ENCODE data around the gene MMP25.

The MMP25 gene

GRCh38 chr16:3008690-3009037 is 37.7 kb upstream of the MMP25 start:
- H2AFZ ChIP-seq (ENCODE audit: low read length, unreplicated experiment) = no peak overlapping the region
- H3K4me3 ChIP-seq (ENCODE audit: low read depth, low read length) = no peak overlapping the region
- H3K4me1 ChIP-seq (ENCODE audit: control insufficient read depth, insufficient read depth, low read length, unreplicated experiment) = peaks cover 11% of the 10 kb centered on the region
- no peak overlapping the region for H3K27ac ChIP-seq (ENCODE audit: low read depth, low read length)
- H3K79me2 ChIP-seq (ENCODE audit: control insufficient read depth, insufficient read depth, low read length, unreplicated experiment) = no peaks in the 10 kb centered on the region
- H3K27me3 ChIP-seq (ENCODE audit: insufficient read depth, low read length) = peaks cover 22% of the 10 kb centered on the region; the same call in 1 of the 2 replicates
- H3K36me3 ChIP-seq (ENCODE audit: insufficient read depth, low read length) = no peaks in the 10 kb centered on the region

- Histone ChIP-seq H3K4me3 (ENCODE audit: low read depth, low read length) (no peak overlapping the region), H3K27ac (ENCODE audit: low read depth, low read length) (no peak overlapping the region), H3K79me2 (ENCODE audit: control insufficient read depth, insufficient read depth, low read length, unreplicated experiment) (no peaks in the 10 kb centered on the region), H2AFZ (ENCODE audit: low read length, unreplicated experiment) (no peak overlapping the region), H3K4me1 (ENCODE audit: control insufficient read depth, insufficient read depth, low read length, unreplicated experiment) (peaks cover 11% of the 10 kb centered on the region), H3K27me3 (ENCODE audit: insufficient read depth, low read length) (peaks cover 23% of the 10 kb centered on the region; the same call in 1 of the 2 replicates), H3K36me3 (ENCODE audit: insufficient read depth, low read length) (no peaks in the 10 kb centered on the region)
These were observed 36.6 kb upstream of the MMP25 start for GRCh38 chr16:3009568-3010390.

GRCh38 chr16:3010510-3010909 is 35.9 kb upstream of the MMP25 start:
- Histone ChIP-seq H3K27me3 (ENCODE audit: insufficient read depth, low read length) (peaks cover 23% of the 10 kb centered on the region; the same call in 1 of the 2 replicates), H3K27ac (ENCODE audit: low read depth, low read length) (no peak overlapping the region), H3K4me1 (ENCODE audit: control insufficient read depth, insufficient read depth, low read length, unreplicated experiment) (peaks cover 11% of the 10 kb centered on the region), H3K36me3 (ENCODE audit: insufficient read depth, low read length) (no peaks in the 10 kb centered on the region), H3K79me2 (ENCODE audit: control insufficient read depth, insufficient read depth, low read length, unreplicated experiment) (no peaks in the 10 kb centered on the region), H3K4me3 (ENCODE audit: low read depth, low read length) (no peak overlapping the region), H2AFZ (ENCODE audit: low read length, unreplicated experiment) (no peak overlapping the region)

DNA sequence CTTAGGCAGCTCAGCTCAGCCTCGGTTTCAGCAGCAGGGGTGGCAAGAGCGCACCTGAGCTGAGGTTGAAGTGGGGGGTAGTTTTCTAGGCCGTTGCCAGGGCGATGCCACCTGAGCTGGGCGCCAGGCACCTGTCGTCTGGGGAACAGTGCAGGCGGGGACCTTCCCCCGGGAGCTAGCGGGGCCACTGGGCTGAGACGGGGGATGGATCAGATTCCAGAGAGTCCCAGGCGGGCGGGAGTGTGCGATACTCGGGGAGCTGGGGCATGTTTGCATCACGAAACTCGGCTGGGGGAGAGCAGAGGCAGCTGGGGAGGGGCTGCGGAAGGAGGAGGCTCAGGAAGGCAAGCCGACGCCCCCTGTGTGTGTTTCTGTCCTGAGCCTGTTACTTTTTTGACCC is 34.1 kb upstream of the MMP25 start:
- Histone ChIP-seq H3K36me3 (ENCODE audit: insufficient read depth, low read length) (no peaks in the 10 kb centered on the region), H3K4me1 (ENCODE audit: control insufficient read depth, insufficient read depth, low read length, unreplicated experiment) (peaks cover 11% of the 10 kb centered on the region), H2AFZ (ENCODE audit: low read length, unreplicated experiment) (no peak overlapping the region), H3K27me3 (ENCODE audit: insufficient read depth, low read length) (peaks cover 23% of the 10 kb centered on the region; the same call in 1 of the 2 replicates), H3K27ac (ENCODE audit: low read depth, low read length) (no peak overlapping the region), H3K79me2 (ENCODE audit: control insufficient read depth, insufficient read depth, low read length, unreplicated experiment) (no peaks in the 10 kb centered on the region), H3K4me3 (ENCODE audit: low read depth, low read length) (no peak overlapping the region)

- Histone ChIP-seq H3K27me3 (ENCODE audit: insufficient read depth, low read length) (peaks cover 23% of the 10 kb centered on the region; the same call in 1 of the 2 replicates), H2AFZ (ENCODE audit: low read length, unreplicated experiment) (no peak within 1 kb of the TSS), H3K79me2 (ENCODE audit: control insufficient read depth, insufficient read depth, low read length, unreplicated experiment) (no peaks in the 10 kb centered on the region), H3K4me1 (ENCODE audit: control insufficient read depth, insufficient read depth, low read length, unreplicated experiment) (peaks cover 9% of the 10 kb centered on the region), H3K27ac (ENCODE audit: low read depth, low read length) (no peak within 1 kb of the TSS), H3K36me3 (ENCODE audit: insufficient read depth, low read length) (no peaks in the 10 kb centered on the region), H3K4me3 (ENCODE audit: low read depth, low read length) (no peak within 1 kb of the TSS)
These were observed 33.4 kb upstream of the MMP25 start, which contains the start of gene CLDN9 for GRCh38 chr16:3012828-3013420. CLDN9 (plus strand) TSS chr16:3012923; CDS start chr16:3013363, 440 bp downstream.

- Histone ChIP-seq H3K27me3 (ENCODE audit: insufficient read depth, low read length) (peaks cover 23% of the 10 kb centered on the region; the same call in 1 of the 2 replicates), H3K79me2 (ENCODE audit: control insufficient read depth, insufficient read depth, low read length, unreplicated experiment) (no peaks in the 10 kb centered on the region), H3K36me3 (ENCODE audit: insufficient read depth, low read length) (no peaks in the 10 kb centered on the region), H3K4me3 (ENCODE audit: low read depth, low read length) (no peak overlapping the region), H3K27ac (ENCODE audit: low read depth, low read length) (no peak overlapping the region), H3K4me1 (ENCODE audit: control insufficient read depth, insufficient read depth, low read length, unreplicated experiment) (peaks cover 5% of the 10 kb centered on the region), H2AFZ (ENCODE audit: low read length, unreplicated experiment) (no peak overlapping the region)
These were observed 32.8 kb upstream of the MMP25 start for GRCh38 chr16:3013491-3013951.

DNA sequence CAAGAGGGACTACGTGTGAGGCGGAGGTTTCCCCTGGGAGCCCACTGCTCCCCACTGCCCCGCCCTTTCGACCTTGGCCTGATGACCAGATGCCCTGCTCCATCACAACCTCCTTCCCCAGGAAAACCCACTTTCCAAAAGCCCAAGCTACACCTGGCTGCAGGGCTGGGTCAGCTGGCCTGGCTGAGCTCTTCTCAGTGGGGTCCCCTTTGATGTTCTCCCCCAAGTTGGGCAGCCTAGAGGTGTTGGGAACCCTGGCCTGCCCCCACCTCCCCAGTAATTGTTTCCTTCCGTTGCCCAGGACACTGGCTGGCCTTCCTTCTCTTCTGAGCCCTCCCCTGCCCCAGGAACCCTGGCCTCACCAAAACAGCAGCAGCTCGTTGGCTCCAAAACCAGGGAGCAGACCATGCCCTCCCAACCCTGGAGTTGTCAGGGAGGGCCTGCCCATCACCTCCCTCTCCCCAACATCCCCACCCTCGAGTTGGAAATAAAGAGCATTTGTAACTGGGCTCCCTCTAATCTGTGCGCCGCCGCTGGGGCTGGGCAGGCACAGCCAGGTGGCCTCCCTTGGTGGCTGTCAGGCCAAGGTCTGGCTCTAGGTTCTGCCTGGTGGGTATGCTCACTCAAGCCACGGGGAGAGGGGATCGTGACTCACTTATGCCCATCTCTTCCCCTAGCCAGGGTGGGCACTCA is 32.2 kb upstream of the MMP25 start:
- no peak overlapping the region for H3K4me3 ChIP-seq (ENCODE audit: low read depth, low read length)
- H3K4me1 ChIP-seq (ENCODE audit: control insufficient read depth, insufficient read depth, low read length, unreplicated experiment) = peaks cover 5% of the 10 kb centered on the region
- H3K27me3 ChIP-seq (ENCODE audit: insufficient read depth, low read length) = peaks cover 23% of the 10 kb centered on the region; the same call in 1 of the 2 replicates
- H2AFZ ChIP-seq (ENCODE audit: low read length, unreplicated experiment) = no peak overlapping the region
- H3K79me2 ChIP-seq (ENCODE audit: control insufficient read depth, insufficient read depth, low read length, unreplicated experiment) = no peaks in the 10 kb centered on the region
- H3K36me3 ChIP-seq (ENCODE audit: insufficient read depth, low read length) = no peaks in the 10 kb centered on the region
- H3K27ac ChIP-seq (ENCODE audit: low read depth, low read length) = no peak overlapping the region

GRCh38 chr16:3014971-3015370 is 31.4 kb upstream of the MMP25 start:
- Histone ChIP-seq H3K4me3 (ENCODE audit: low read depth, low read length) (no peak overlapping the region), H3K27me3 (ENCODE audit: insufficient read depth, low read length) (peaks cover 23% of the 10 kb centered on the region; the same call in 1 of the 2 replicates), H3K36me3 (ENCODE audit: insufficient read depth, low read length) (no peaks in the 10 kb centered on the region), H3K27ac (ENCODE audit: low read depth, low read length) (no peak overlapping the region), H3K4me1 (ENCODE audit: control insufficient read depth, insufficient read depth, low read length, unreplicated experiment) (peaks cover 5% of the 10 kb centered on the region), H2AFZ (ENCODE audit: low read length, unreplicated experiment) (no peak overlapping the region), H3K79me2 (ENCODE audit: control insufficient read depth, insufficient read depth, low read length, unreplicated experiment) (no peaks in the 10 kb centered on the region)

- H2AFZ ChIP-seq (ENCODE audit: low read length, unreplicated experiment) = no peak overlapping the region
- peaks cover 23% of the 10 kb centered on the region; the same call in 1 of the 2 replicates for H3K27me3 ChIP-seq (ENCODE audit: insufficient read depth, low read length)
- no peak overlapping the region for H3K4me3 ChIP-seq (ENCODE audit: low read depth, low read length)
- H3K4me1 ChIP-seq (ENCODE audit: control insufficient read depth, insufficient read depth, low read length, unreplicated experiment) = peaks cover 5% of the 10 kb centered on the region
- H3K27ac ChIP-seq (ENCODE audit: low read depth, low read length) = no peak overlapping the region
- no peaks in the 10 kb centered on the region for H3K36me3 ChIP-seq (ENCODE audit: insufficient read depth, low read length)
- no peaks in the 10 kb centered on the region for H3K79me2 ChIP-seq (ENCODE audit: control insufficient read depth, insufficient read depth, low read length, unreplicated experiment)
These were observed 30.4 kb upstream of the MMP25 start for GRCh38 chr16:3015865-3016521.

GRCh38 chr16:3017344-3017743 is 29.0 kb upstream of the MMP25 start:
- peaks cover 14% of the 10 kb centered on the region; the same call in 1 of the 2 replicates for H3K27me3 ChIP-seq (ENCODE audit: insufficient read depth, low read length)
- H3K4me3 ChIP-seq (ENCODE audit: low read depth, low read length) = no peak overlapping the region
- no peak overlapping the region for H3K27ac ChIP-seq (ENCODE audit: low read depth, low read length)

More at GRCh38 chr16:3017344-3017743, 29.0 kb upstream of the MMP25 start:
- H2AFZ ChIP-seq (ENCODE audit: low read length, unreplicated experiment) = no peak overlapping the region
- no peaks in the 10 kb centered on the region for H3K79me2 ChIP-seq (ENCODE audit: control insufficient read depth, insufficient read depth, low read length, unreplicated experiment)
- H3K4me1 ChIP-seq (ENCODE audit: control insufficient read depth, insufficient read depth, low read length, unreplicated experiment) = peaks cover 5% of the 10 kb centered on the region
- no peaks in the 10 kb centered on the region for H3K36me3 ChIP-seq (ENCODE audit: insufficient read depth, low read length)

All from ACC112 (cell line).